GM23338 (cell line): ENCODE results near the gene GLP1R. TPM values are rescaled to one million over a fixed set of nuclear protein-coding genes. Genes with fewer than 3 reads are reported as not detected.

Experiments
- ATAC-seq: fragments of 200-7000 bp; cut with Tn5 transposase; 3 replicates; pipeline ENCODE4 v1.9.1; 2020
- DNase-seq: peaks from one replicate; pipeline ENCODE4 v3.0.0-alpha.2; 2015; ENCODE audit warnings: low spot score
- H2AFZ ChIP-seq: fragments of 200-600 bp; sonication (generic); 2 replicates; pipeline ENCODE4 v1.8.0; 2016; ENCODE audit warnings: antibody characterized with exemption, mild to moderate bottlenecking, moderate library complexity
- H3F3A ChIP-seq: fragments of 200-600 bp; sonication (generic); replicated peaks from 2 replicates; pipeline ENCODE4 v1.8.0; 2017; ENCODE audit warnings: antibody characterized with exemption, mixed run types, low read depth
- H3K27ac ChIP-seq: fragments of 200-600 bp; sonication (generic); 2 replicates; pipeline ENCODE4 v1.6.1; 2016; ENCODE audit warnings: low read depth
- H3K27me3 ChIP-seq: fragments of 200-600 bp; sonication (generic); 2 replicates; pipeline ENCODE4 v1.8.0; 2016; ENCODE audit warnings: mild to moderate bottlenecking, mixed run types, moderate library complexity; ENCODE audit not compliant: insufficient read depth
- H3K36me3 ChIP-seq: fragments of 200-600 bp; sonication (generic); 2 replicates; pipeline ENCODE4 v1.8.0; 2016; ENCODE audit warnings: mild to moderate bottlenecking; ENCODE audit not compliant: insufficient read depth
- H3K4me1 ChIP-seq: fragments of 200-600 bp; sonication (generic); 2 replicates; pipeline ENCODE4 v1.8.0; 2016; ENCODE audit warnings: mild to moderate bottlenecking, moderate library complexity; ENCODE audit not compliant: insufficient read depth
- H3K4me2 ChIP-seq: fragments of 200-600 bp; sonication (generic); 2 replicates; pipeline ENCODE4 v1.7.1; 2017; ENCODE audit warnings: mixed run types
- H3K4me3 ChIP-seq: fragments of 200-600 bp; sonication (generic); 2 replicates; pipeline ENCODE4 v1.6.1; 2016; ENCODE audit warnings: mixed run types
- H3K79me2 ChIP-seq: fragments of 200-600 bp; sonication (generic); replicated peaks from 2 replicates; pipeline ENCODE4 v1.8.0; 2017; ENCODE audit warnings: mild to moderate bottlenecking; ENCODE audit not compliant: insufficient read depth
- H3K9me2 ChIP-seq: fragments of 200-600 bp; sonication (generic); 2 replicates; pipeline ENCODE4 v1.8.0; 2017; ENCODE audit not compliant: insufficient read depth
- H4K20me1 ChIP-seq: fragments of 200-600 bp; sonication (generic); replicated peaks from 2 replicates; pipeline ENCODE4 v1.8.0; 2017; ENCODE audit warnings: mild to moderate bottlenecking; ENCODE audit not compliant: insufficient read depth
- H3K27ac Mint-ChIP-seq: 2 replicates; pipeline ENCODE4 v1.8.0; 2020; ENCODE audit warnings: inconsistent platforms, mild to moderate bottlenecking, moderate library complexity, mixed read lengths
- H3K27me3 Mint-ChIP-seq: 3 replicates; pipeline ENCODE4 v1.8.0; 2022; ENCODE audit warnings: low read depth, mild to moderate bottlenecking, moderate library complexity, mixed read lengths, inconsistent platforms; ENCODE audit not compliant: insufficient read depth, poor library complexity
- H3K36me3 Mint-ChIP-seq: 3 replicates; pipeline ENCODE4 v1.8.0; 2021; ENCODE audit warnings: low read depth, mild to moderate bottlenecking, inconsistent platforms, moderate library complexity, mixed read lengths
- H3K4me1 Mint-ChIP-seq: 3 replicates; pipeline ENCODE4 v1.8.0; 2020; ENCODE audit warnings: mild to moderate bottlenecking, inconsistent platforms, mixed read lengths
- H3K4me3 Mint-ChIP-seq: 3 replicates; pipeline ENCODE4 v1.8.0; 2021; ENCODE audit warnings: moderate library complexity, mild to moderate bottlenecking, inconsistent platforms, mixed read lengths
- H3K9me3 Mint-ChIP-seq: 3 replicates; pipeline ENCODE4 v1.8.0; 2020; ENCODE audit warnings: moderate library complexity, mild to moderate bottlenecking, inconsistent platforms, mixed read lengths
- EZH2 ChIP-seq: fragments of 200-600 bp; sonication (generic); IDR thresholded peaks from one replicate; pipeline ENCODE4 v1.8.0; 2017; ENCODE audit warnings: antibody characterized with exemption, mild to moderate bottlenecking, low read depth; ENCODE audit not compliant: unreplicated experiment
- EZH2phosphoT487 ChIP-seq: fragments of 200-600 bp; sonication (generic); IDR thresholded peaks from one replicate; pipeline ENCODE4 v1.8.1; 2018; ENCODE audit warnings: antibody characterized with exemption; ENCODE audit not compliant: unreplicated experiment
- JUNB ChIP-seq: IDR thresholded peaks from one replicate; pipeline ENCODE4 v1.6.1; 2016; ENCODE audit warnings: antibody characterized with exemption; ENCODE audit not compliant: unreplicated experiment
- NANOG ChIP-seq: IDR thresholded peaks from 2 replicates; pipeline ENCODE4 v1.6.1; 2016; ENCODE audit warnings: antibody characterized with exemption, borderline replicate concordance
- POLR2AphosphoS5 ChIP-seq: IDR thresholded peaks from 2 replicates; pipeline ENCODE4 v1.6.1; 2016; ENCODE audit warnings: antibody characterized with exemption, low read depth
- STAT1 ChIP-seq: IDR thresholded peaks from one replicate; pipeline ENCODE4 v1.6.1; 2016; ENCODE audit warnings: antibody characterized with exemption; ENCODE audit not compliant: unreplicated experiment
- ZNF114 ChIP-seq: fragments of 250-450 bp; sonication (Bioruptor Pico); IDR thresholded peaks from 2 replicates; pipeline ENCODE4 v1.5.0; 2020; ENCODE audit warnings: mild to moderate bottlenecking, moderate library complexity
- ZNF331 ChIP-seq: fragments of 250-450 bp; sonication (Bioruptor Pico); IDR thresholded peaks from 2 replicates; pipeline ENCODE4 v1.5.0; 2020; ENCODE audit warnings: low read depth, mild to moderate bottlenecking, moderate library complexity
- polyA plus RNA-seq: library from polyadenylated mRNA; unstranded; fragments of >200 nt; fragmentation: Nextera tagmentation; extraction: Ambion mirVana; gene quantifications from 2 replicates; pipeline ENCODE4 v1.2.1, GENCODE V29; 2016
- total RNA-seq: library from RNA; depleted of rRNA; stranded (reverse); fragments of >200 nt; shearing (Covaris generic); gene quantifications from 2 replicates; pipeline ENCODE4 v1.2.3, GENCODE V29; 2014
- TF ChIP-seq, protein P1 (sequence below): IDR thresholded peaks from one replicate; pipeline ENCODE4 v1.6.1; 2018; ENCODE audit warnings: antibody characterized with exemption; ENCODE audit not compliant: unreplicated experiment
- TF ChIP-seq, protein P2 (sequence below): IDR thresholded peaks from 2 replicates; pipeline ENCODE4 v1.6.1; 2016; ENCODE audit warnings: antibody characterized with exemption
- TF ChIP-seq, protein P3 (sequence below): fragments of 250-450 bp; sonication (Bioruptor Pico); IDR thresholded peaks from 2 replicates; pipeline ENCODE4 v1.5.0; 2020; ENCODE audit warnings: mild to moderate bottlenecking, moderate library complexity
- TF ChIP-seq, protein P4 (sequence below), 2 experiments: fragments of 200-600 bp in 1 of 2; sonication (generic) in 1 of 2; conservative IDR thresholded peaks; 2 replicates each; pipeline versions ENCODE4 v1.5.1 to v1.6.1; 2016 to 2017; ENCODE audit warnings: antibody characterized with exemption in 2 of 2, low read depth in 2 of 2, mild to moderate bottlenecking in 2 of 2, moderate library complexity in 1 of 2

Gene GLP1R
- total and polyA plus RNA-seq, 2 experiments from 2014 or later, result 0.42 to 3.7 TPM

DNA sequence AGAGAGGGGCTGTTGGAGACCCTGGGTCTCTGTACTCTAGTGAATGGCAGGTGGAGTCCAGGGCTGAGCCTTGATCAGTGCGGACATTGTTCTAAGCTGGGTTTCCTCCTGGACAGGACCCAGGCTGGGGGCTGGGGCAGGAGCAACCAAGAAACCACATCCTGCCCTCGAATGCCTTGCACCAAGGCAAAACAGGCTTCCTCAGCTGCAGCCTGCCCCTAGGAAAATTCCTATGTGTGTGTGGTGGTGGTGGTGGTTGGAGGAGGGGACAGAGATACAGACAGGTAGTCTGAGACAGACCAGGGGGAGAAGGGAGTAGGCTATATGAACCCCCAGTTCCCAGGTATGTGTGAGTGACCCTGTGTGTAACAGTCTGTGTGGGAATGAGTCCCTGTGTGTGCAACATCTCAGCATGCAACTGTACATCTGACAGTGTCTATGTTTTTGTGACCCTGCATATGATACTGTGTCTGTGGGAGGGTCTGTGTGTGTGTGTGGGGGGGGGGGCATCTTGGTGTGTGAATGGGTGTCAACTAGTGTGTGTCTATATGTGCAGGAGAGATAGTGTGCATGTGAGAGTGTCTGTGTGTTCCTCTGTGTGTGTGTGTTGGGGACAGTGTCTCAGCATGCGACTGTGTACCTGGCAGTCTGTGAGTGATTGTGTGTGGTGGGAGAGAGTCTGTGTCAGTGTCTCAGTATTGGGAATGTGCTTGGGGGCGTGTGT, 3.0 kb downstream of the GLP1R start:
- Mint-ChIP-seq H3K4me3 (no peak overlapping the region), H3K36me3 (no peaks in the 10 kb centered on the region), H3K4me1 (peaks cover 18% of the 10 kb centered on the region), H3K27ac (no peak overlapping the region), H3K9me3 (no peaks in the 10 kb centered on the region), H3K27me3 (peaks cover 37% of the 10 kb centered on the region)
- Histone ChIP-seq H3K27me3 (peaks cover 38% of the 10 kb centered on the region), H3K4me3 (no peak overlapping the region), H3K4me1 (peaks cover 25% of the 10 kb centered on the region; the same call in 1 of the 2 replicates), H3K27ac (no peak overlapping the region), H3K36me3 (no peaks in the 10 kb centered on the region), H3F3A (no peaks in the 10 kb centered on the region), H3K9me2 (no peaks in the 10 kb centered on the region), H3K79me2 (no peaks in the 10 kb centered on the region), H4K20me1 (peaks cover 7% of the 10 kb centered on the region; the same call in 1 of the 2 replicates), H3K4me2 (no peak overlapping the region), H2AFZ (no peak overlapping the region)
- TF ChIP-seq EZH2phosphoT487 (no peak), NANOG (no peak), EZH2 (no peak), POLR2AphosphoS5 (no peak), STAT1 (no peak), ZNF331 (CRISPR knock-in tag) (no peak), ZNF114 (no peak), JUNB (no peak)
- TF ChIP-seq, protein P1, sequence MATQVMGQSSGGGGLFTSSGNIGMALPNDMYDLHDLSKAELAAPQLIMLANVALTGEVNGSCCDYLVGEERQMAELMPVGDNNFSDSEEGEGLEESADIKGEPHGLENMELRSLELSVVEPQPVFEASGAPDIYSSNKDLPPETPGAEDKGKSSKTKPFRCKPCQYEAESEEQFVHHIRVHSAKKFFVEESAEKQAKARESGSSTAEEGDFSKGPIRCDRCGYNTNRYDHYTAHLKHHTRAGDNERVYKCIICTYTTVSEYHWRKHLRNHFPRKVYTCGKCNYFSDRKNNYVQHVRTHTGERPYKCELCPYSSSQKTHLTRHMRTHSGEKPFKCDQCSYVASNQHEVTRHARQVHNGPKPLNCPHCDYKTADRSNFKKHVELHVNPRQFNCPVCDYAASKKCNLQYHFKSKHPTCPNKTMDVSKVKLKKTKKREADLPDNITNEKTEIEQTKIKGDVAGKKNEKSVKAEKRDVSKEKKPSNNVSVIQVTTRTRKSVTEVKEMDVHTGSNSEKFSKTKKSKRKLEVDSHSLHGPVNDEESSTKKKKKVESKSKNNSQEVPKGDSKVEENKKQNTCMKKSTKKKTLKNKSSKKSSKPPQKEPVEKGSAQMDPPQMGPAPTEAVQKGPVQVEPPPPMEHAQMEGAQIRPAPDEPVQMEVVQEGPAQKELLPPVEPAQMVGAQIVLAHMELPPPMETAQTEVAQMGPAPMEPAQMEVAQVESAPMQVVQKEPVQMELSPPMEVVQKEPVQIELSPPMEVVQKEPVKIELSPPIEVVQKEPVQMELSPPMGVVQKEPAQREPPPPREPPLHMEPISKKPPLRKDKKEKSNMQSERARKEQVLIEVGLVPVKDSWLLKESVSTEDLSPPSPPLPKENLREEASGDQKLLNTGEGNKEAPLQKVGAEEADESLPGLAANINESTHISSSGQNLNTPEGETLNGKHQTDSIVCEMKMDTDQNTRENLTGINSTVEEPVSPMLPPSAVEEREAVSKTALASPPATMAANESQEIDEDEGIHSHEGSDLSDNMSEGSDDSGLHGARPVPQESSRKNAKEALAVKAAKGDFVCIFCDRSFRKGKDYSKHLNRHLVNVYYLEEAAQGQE, result no peak
- TF ChIP-seq, protein P2, sequence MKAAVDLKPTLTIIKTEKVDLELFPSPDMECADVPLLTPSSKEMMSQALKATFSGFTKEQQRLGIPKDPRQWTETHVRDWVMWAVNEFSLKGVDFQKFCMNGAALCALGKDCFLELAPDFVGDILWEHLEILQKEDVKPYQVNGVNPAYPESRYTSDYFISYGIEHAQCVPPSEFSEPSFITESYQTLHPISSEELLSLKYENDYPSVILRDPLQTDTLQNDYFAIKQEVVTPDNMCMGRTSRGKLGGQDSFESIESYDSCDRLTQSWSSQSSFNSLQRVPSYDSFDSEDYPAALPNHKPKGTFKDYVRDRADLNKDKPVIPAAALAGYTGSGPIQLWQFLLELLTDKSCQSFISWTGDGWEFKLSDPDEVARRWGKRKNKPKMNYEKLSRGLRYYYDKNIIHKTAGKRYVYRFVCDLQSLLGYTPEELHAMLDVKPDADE, result no peak
- TF ChIP-seq, protein P3, sequence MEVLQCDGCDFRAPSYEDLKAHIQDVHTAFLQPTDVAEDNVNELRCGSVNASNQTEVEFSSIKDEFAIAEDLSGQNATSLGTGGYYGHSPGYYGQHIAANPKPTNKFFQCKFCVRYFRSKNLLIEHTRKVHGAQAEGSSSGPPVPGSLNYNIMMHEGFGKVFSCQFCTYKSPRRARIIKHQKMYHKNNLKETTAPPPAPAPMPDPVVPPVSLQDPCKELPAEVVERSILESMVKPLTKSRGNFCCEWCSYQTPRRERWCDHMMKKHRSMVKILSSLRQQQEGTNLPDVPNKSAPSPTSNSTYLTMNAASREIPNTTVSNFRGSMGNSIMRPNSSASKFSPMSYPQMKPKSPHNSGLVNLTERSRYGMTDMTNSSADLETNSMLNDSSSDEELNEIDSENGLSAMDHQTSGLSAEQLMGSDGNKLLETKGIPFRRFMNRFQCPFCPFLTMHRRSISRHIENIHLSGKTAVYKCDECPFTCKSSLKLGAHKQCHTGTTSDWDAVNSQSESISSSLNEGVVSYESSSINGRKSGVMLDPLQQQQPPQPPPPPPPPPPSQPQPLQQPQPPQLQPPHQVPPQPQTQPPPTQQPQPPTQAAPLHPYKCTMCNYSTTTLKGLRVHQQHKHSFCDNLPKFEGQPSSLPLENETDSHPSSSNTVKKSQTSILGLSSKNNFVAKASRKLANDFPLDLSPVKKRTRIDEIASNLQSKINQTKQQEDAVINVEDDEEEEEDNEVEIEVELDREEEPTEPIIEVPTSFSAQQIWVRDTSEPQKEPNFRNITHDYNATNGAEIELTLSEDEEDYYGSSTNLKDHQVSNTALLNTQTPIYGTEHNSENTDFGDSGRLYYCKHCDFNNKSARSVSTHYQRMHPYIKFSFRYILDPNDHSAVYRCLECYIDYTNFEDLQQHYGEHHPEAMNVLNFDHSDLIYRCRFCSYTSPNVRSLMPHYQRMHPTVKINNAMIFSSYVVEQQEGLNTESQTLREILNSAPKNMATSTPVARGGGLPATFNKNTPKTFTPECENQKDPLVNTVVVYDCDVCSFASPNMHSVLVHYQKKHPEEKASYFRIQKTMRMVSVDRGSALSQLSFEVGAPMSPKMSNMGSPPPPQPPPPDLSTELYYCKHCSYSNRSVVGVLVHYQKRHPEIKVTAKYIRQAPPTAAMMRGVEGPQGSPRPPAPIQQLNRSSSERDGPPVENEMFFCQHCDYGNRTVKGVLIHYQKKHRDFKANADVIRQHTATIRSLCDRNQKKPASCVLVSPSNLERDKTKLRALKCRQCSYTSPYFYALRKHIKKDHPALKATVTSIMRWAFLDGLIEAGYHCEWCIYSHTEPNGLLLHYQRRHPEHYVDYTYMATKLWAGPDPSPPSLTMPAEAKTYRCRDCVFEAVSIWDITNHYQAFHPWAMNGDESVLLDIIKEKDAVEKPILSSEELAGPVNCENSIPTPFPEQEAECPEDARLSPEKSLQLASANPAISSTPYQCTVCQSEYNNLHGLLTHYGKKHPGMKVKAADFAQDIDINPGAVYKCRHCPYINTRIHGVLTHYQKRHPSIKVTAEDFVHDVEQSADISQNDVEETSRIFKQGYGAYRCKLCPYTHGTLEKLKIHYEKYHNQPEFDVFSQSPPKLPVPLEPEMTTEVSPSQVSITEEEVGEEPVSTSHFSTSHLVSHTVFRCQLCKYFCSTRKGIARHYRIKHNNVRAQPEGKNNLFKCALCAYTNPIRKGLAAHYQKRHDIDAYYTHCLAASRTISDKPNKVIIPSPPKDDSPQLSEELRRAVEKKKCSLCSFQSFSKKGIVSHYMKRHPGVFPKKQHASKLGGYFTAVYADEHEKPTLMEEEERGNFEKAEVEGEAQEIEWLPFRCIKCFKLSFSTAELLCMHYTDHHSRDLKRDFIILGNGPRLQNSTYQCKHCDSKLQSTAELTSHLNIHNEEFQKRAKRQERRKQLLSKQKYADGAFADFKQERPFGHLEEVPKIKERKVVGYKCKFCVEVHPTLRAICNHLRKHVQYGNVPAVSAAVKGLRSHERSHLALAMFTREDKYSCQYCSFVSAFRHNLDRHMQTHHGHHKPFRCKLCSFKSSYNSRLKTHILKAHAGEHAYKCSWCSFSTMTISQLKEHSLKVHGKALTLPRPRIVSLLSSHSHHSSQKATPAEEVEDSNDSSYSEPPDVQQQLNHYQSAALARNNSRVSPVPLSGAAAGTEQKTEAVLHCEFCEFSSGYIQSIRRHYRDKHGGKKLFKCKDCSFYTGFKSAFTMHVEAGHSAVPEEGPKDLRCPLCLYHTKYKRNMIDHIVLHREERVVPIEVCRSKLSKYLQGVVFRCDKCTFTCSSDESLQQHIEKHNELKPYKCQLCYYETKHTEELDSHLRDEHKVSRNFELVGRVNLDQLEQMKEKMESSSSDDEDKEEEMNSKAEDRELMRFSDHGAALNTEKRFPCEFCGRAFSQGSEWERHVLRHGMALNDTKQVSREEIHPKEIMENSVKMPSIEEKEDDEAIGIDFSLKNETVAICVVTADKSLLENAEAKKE (CRISPR knock-in tag), result no peak
- TF ChIP-seq, protein P4, sequence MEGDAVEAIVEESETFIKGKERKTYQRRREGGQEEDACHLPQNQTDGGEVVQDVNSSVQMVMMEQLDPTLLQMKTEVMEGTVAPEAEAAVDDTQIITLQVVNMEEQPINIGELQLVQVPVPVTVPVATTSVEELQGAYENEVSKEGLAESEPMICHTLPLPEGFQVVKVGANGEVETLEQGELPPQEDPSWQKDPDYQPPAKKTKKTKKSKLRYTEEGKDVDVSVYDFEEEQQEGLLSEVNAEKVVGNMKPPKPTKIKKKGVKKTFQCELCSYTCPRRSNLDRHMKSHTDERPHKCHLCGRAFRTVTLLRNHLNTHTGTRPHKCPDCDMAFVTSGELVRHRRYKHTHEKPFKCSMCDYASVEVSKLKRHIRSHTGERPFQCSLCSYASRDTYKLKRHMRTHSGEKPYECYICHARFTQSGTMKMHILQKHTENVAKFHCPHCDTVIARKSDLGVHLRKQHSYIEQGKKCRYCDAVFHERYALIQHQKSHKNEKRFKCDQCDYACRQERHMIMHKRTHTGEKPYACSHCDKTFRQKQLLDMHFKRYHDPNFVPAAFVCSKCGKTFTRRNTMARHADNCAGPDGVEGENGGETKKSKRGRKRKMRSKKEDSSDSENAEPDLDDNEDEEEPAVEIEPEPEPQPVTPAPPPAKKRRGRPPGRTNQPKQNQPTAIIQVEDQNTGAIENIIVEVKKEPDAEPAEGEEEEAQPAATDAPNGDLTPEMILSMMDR (conservative IDR thresholded peaks at IDR 0.05; ENCODE audit: low read depth in 2 of 2), result no peak
- ATAC-seq, result no peak
- no peak for DNase-seq
